ENCODE measurements around the gene WWP2.
"Not testable (repeated sequence)": the region's sequence is repeated elsewhere in the genome, so short reads cannot be mapped to it uniquely, and the experiment has no call there.

GRCh38 chr16:69968125-69968524 is 206.0 kb downstream of the WWP2 start:
- not testable (repeated sequence) for TF ChIP-seq CTCF, EZH2, EZH2phosphoT487 (IDR thresholded peaks at IDR 0.05)
